Measurements from ENCODE around the gene KCNQ2. TPM values are rescaled to one million over a fixed set of nuclear protein-coding genes. Genes with fewer than 3 reads are reported as not detected.

The KCNQ2 gene
- total RNA-seq, 1 donor: 0.36 TPM

DNA sequence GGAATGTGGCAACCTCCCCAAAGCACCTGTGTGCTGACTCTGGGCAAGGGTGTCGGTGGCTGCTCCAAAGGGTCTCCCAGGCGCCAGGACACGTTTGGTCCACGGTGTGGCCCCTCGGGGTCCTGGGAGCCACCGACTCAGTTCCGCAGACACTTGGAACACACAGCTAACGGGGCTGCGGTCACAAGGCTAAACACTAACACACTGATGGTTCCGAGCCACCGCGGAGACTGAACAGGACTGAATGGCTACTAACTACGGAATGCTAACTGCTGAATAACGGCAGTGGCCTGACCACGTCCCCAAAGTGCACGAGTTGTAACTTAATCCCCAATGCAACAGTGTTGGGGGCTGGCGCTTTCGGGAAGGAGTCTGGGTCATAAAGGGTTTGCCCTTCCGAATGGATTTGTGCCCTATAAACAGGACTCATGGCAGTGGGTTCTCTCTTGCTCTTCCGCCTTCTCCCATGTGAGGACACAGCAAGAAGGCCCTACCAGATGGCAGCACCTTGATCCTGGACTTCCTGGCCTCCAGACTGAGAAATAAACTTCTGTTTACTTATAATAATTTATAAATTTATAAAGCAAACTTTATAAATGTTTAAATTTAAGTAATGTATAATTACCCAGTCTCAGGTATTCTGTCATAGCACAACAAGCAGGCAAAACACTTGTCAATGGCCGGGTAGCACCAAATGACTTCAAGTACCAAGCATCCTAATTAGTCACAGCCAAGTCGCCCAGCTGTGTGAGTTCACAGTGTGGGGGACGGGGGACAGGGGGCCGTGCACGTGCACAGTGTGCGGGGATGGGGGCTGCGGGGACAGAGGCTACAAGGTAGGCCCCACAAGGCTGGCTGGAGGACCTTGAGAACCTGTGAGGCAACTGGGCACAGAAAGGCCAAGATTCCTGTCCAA lies 28.7 kb upstream of the KCNQ2 start:
- peak; percentile 80 for DNase-seq (ENCODE audit: insufficient read length, low spot score, missing footprints)
- H3K27ac ChIP-seq (ENCODE audit: low read depth, low read length): no peak overlapping the region
- H3K36me3 ChIP-seq (ENCODE audit: insufficient read depth, low read length): no peaks in the 10 kb centered on the region
- H3K4me2 ChIP-seq (ENCODE audit: insufficient read depth, low read length): no peak overlapping the region
- no peaks in the 10 kb centered on the region for H3K9me3 ChIP-seq (ENCODE audit: low read depth, low read length)
- H3K79me2 ChIP-seq (ENCODE audit: insufficient read depth, low read length): no peaks in the 10 kb centered on the region
- no peak overlapping the region for H3K4me3 ChIP-seq (ENCODE audit: insufficient read depth, low read length)
- TF ChIP-seq, protein P1, sequence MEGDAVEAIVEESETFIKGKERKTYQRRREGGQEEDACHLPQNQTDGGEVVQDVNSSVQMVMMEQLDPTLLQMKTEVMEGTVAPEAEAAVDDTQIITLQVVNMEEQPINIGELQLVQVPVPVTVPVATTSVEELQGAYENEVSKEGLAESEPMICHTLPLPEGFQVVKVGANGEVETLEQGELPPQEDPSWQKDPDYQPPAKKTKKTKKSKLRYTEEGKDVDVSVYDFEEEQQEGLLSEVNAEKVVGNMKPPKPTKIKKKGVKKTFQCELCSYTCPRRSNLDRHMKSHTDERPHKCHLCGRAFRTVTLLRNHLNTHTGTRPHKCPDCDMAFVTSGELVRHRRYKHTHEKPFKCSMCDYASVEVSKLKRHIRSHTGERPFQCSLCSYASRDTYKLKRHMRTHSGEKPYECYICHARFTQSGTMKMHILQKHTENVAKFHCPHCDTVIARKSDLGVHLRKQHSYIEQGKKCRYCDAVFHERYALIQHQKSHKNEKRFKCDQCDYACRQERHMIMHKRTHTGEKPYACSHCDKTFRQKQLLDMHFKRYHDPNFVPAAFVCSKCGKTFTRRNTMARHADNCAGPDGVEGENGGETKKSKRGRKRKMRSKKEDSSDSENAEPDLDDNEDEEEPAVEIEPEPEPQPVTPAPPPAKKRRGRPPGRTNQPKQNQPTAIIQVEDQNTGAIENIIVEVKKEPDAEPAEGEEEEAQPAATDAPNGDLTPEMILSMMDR (IDR thresholded peaks at IDR 0.05; ENCODE audit: extremely low read depth, low read depth, low read length): no peak
- H3K27me3 ChIP-seq (ENCODE audit: insufficient read depth, low read length): peaks cover 39% of the 10 kb centered on the region
- peaks cover 3% of the 10 kb centered on the region for H3K4me1 ChIP-seq (ENCODE audit: insufficient read depth, low read length)
- no peak overlapping the region for H2AFZ ChIP-seq (ENCODE audit: low read length)
- H4K20me1 ChIP-seq (ENCODE audit: insufficient read depth, low read length): no peaks in the 10 kb centered on the region

DNA sequence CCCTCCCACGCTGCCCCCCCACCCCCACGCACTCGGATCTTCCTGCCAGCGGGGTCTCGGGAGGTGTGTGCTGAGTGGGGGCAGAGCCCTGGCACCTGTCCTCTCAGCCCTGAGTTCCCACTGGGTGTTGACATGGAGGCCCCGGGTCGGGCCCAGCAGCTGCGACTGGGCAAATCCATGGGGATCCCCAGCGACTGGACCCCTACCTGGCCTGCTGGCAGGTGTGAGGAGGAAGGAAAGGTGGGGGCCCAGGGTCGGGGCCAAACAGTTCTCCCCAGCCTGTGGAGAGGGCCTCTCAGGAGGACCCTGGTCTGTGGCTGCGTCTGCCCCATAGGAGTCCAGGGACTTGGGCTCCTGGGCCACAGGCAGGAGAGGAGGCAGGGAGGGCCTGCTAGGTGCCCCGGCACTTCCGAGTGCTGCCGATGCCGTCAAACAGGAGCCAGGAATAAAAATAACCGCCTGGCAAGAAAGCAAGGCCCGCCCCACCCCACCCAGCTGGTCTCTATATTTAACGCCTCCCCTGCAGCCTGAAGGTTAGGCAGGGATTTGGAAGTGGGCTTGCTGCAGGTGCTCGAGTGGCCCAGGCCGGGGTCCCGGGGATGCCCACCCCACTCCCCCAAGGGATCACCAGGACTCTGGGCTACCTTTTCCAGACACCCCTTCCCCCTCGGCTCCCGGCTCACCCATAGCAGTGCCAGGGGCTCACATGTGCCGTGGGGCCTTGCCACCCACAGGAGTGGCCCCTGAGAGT lies 27.9 kb upstream of the KCNQ2 start:
- H3K4me3 ChIP-seq (ENCODE audit: insufficient read depth, low read length): no peak overlapping the region
- DNase-seq (ENCODE audit: insufficient read length, low spot score, missing footprints): peak; percentile 86

DNA sequence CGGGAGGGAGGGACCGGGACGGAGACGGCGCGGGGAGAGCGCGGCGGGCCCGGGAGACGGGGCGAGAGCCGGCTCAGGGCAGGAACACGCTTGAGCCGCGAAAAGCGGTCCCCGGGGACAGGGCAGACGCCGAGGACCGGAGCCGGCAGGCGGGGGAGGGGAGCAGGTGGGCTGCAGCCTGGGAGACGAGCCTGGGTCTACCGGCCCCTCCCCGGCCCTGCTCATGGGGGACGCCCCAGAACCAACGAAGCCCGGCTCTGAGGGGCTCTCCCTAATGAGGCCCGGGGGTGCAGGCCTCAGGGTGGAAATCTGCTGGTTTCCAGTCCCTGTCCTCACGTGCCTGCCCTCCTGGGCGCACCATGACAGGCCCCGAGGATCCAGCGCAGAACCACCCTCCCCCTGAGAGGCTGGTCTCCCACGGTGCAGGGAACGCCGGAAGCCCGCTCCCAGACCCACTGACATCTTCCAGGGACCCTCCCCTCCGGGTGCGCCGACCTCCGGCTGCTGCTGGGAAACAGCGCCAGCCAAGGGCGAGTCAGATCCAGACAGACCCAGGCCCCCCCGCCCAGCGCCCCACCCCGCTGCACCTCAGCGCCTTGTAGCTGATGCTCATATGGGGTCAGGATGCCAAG lies 27.0 kb upstream of the KCNQ2 start:
- peak; percentile 82 for DNase-seq (ENCODE audit: insufficient read length, low spot score, missing footprints)
- H3K4me1 ChIP-seq (ENCODE audit: insufficient read depth, low read length): peaks cover 4% of the 10 kb centered on the region
- no peak overlapping the region for H3K27ac ChIP-seq (ENCODE audit: low read depth, low read length)
- no peak overlapping the region for H3K4me2 ChIP-seq (ENCODE audit: insufficient read depth, low read length)
- H3K9me3 ChIP-seq (ENCODE audit: low read depth, low read length): no peaks in the 10 kb centered on the region
- no peaks in the 10 kb centered on the region for H3K79me2 ChIP-seq (ENCODE audit: insufficient read depth, low read length)
- H3K27me3 ChIP-seq (ENCODE audit: insufficient read depth, low read length): peaks cover 35% of the 10 kb centered on the region
- no peak overlapping the region for H3K4me3 ChIP-seq (ENCODE audit: insufficient read depth, low read length)
- no peak overlapping the region for H2AFZ ChIP-seq (ENCODE audit: low read length)
- H3K36me3 ChIP-seq (ENCODE audit: insufficient read depth, low read length): no peaks in the 10 kb centered on the region
- TF ChIP-seq, protein P1 (IDR thresholded peaks at IDR 0.05; ENCODE audit: extremely low read depth, low read depth, low read length): no peak
- H4K20me1 ChIP-seq (ENCODE audit: insufficient read depth, low read length): no peaks in the 10 kb centered on the region

More for the DNA sequence above, 27.9 kb upstream of the KCNQ2 start:
- no peak overlapping the region for H3K4me2 ChIP-seq (ENCODE audit: insufficient read depth, low read length)
- no peak overlapping the region for H3K27ac ChIP-seq (ENCODE audit: low read depth, low read length)
- no peak overlapping the region for H2AFZ ChIP-seq (ENCODE audit: low read length)
- H3K9me3 ChIP-seq (ENCODE audit: low read depth, low read length): no peaks in the 10 kb centered on the region
- no peaks in the 10 kb centered on the region for H4K20me1 ChIP-seq (ENCODE audit: insufficient read depth, low read length)
- TF ChIP-seq, protein P1 (IDR thresholded peaks at IDR 0.05; ENCODE audit: extremely low read depth, low read depth, low read length): no peak
- H3K79me2 ChIP-seq (ENCODE audit: insufficient read depth, low read length): no peaks in the 10 kb centered on the region
- H3K4me1 ChIP-seq (ENCODE audit: insufficient read depth, low read length): peaks cover 4% of the 10 kb centered on the region
- peaks cover 39% of the 10 kb centered on the region for H3K27me3 ChIP-seq (ENCODE audit: insufficient read depth, low read length)
- H3K36me3 ChIP-seq (ENCODE audit: insufficient read depth, low read length): no peaks in the 10 kb centered on the region

Measured in osteoblast (primary cell).